Psoas muscle (tissue), 8 donors: ENCODE results near the gene CYTH4. TPM values are rescaled to one million over a fixed set of nuclear protein-coding genes. Genes with fewer than 3 reads are reported as not detected.

ENCODE experiments used
- ATAC-seq, 4 donors: fragments of 200-7000 bp; cut with Tn5 transposase; one replicate each; pipeline ENCODE4 v1.9.1; 2020; ENCODE audit warnings: moderate library complexity in 3 of 4, mild to moderate bottlenecking in 2 of 4
- DNase-seq, 2 donors: peaks; one replicate each; pipeline ENCODE4 v3.0.0-alpha.2; 2020
- H3K27ac ChIP-seq: fragments of 200-600 bp; one replicate; pipeline ENCODE4 v1.8.0; 2022
- H3K27me3 ChIP-seq, 3 donors: fragments of 200-600 bp in 1 of 3; one replicate each; pipeline versions ENCODE4 v1.6.1 to v1.8.0; 2013 to 2022; ENCODE audit warnings: low read length in 2 of 3, mild to moderate bottlenecking in 2 of 3, moderate library complexity in 1 of 3; ENCODE audit not compliant: insufficient read depth in 3 of 3
- H3K36me3 ChIP-seq, 2 donors: fragments of 200-600 bp in 1 of 2; one replicate each; pipeline versions ENCODE4 v1.6.1 to v1.8.0; 2013 to 2022; ENCODE audit warnings: low read depth in 1 of 2, mild to moderate bottlenecking in 1 of 2, moderate library complexity in 1 of 2; ENCODE audit not compliant: insufficient read depth in 1 of 2
- H3K4me1 ChIP-seq: fragments of 200-600 bp; one replicate; pipeline ENCODE4 v1.8.0; 2022
- H3K4me3 ChIP-seq: fragments of 200-600 bp; one replicate; pipeline ENCODE4 v1.8.0; 2022; ENCODE audit warnings: mild to moderate bottlenecking
- H3K9me3 ChIP-seq: fragments of 200-600 bp; one replicate; pipeline ENCODE4 v1.8.0; 2022
- CTCF ChIP-seq: fragments of 200-600 bp; IDR thresholded peaks from one replicate; pipeline ENCODE4 v1.8.0; 2022; ENCODE audit warnings: antibody characterized with exemption
- WGBS, 3 donors: extraction: QIAGEN DNeasy Blood & Tissue Kit; methylation state at CpG; one replicate each; pipeline versions ENCODE4 v1.1.6 to v1.1.7; 2013; 5-methylcytosine and 5-hydroxymethylcytosine counted together
- intact Hi-C, 2 donors: fragments of 100-400 bp; cut with DNase I; formaldehyde crosslinking; loops; one replicate each; pipeline versions ENCODE4 v1.11.0 to v1.14.2; 2022
- polyA plus RNA-seq, 3 donors: library from polyadenylated mRNA; stranded (reverse); fragments of 200-250 nt; gene quantifications; one replicate each; pipeline ENCODE4 v1.2.3, GENCODE V29; 2013
- total RNA-seq, 4 donors: library from RNA; stranded (reverse); fragmentation: NEBNext Ultra II Directional in 2 of 4; extraction: Animal tissue kit (Norgen Biotek cat#: 25700) in 2 of 4; gene quantifications; one replicate each; pipeline versions ENCODE4 v1.2.1 to v1.2.4, GENCODE V29; 2021 to 2023
- donor health status: healthy with polysubstance abuse.
- donor health status: DM: no; HTN: no; CAD: no; lungs with moderate emphysema.
- donor health status: Bipolar disorder and iron deficiency.
- donor health status: healthy.
- donor health status: DM: yes; HTN: yes; CAD: no.
- donor health status: DM: no; HTN: no; CAD: no.
- donor health status: DM: no; HTN: no; CAD: no.
- donor health status: DM: yes; HTN: yes; CAD: no.

The CYTH4 gene
- total and polyA plus RNA-seq, 7 donors = 0.63 to 8.5 (median 3.0) TPM

GRCh38 chr22:37235897-37236607, 46.3 kb upstream of the CYTH4 start:
- no peak overlapping the region for H3K27ac ChIP-seq
- no peaks in the 10 kb centered on the region for H3K36me3 ChIP-seq
- no peaks in the 10 kb centered on the region for H3K4me1 ChIP-seq
- H3K4me3 ChIP-seq = no peak overlapping the region
- no peaks in the 10 kb centered on the region for H3K9me3 ChIP-seq
- WGBS, 3 donors = 78 to 90% (median 89%) methylated on average over 3 of the region's 3 CpGs
- ATAC-seq (no peak), DNase-seq (peak in 1 of 2 donors; percentile 6)
- intact Hi-C loops = no loop called here
- peaks cover 0 to 62% (median 24%) of the 10 kb centered on the region in 3 donors for H3K27me3 ChIP-seq
- no peak for TF ChIP-seq CTCF

DNA sequence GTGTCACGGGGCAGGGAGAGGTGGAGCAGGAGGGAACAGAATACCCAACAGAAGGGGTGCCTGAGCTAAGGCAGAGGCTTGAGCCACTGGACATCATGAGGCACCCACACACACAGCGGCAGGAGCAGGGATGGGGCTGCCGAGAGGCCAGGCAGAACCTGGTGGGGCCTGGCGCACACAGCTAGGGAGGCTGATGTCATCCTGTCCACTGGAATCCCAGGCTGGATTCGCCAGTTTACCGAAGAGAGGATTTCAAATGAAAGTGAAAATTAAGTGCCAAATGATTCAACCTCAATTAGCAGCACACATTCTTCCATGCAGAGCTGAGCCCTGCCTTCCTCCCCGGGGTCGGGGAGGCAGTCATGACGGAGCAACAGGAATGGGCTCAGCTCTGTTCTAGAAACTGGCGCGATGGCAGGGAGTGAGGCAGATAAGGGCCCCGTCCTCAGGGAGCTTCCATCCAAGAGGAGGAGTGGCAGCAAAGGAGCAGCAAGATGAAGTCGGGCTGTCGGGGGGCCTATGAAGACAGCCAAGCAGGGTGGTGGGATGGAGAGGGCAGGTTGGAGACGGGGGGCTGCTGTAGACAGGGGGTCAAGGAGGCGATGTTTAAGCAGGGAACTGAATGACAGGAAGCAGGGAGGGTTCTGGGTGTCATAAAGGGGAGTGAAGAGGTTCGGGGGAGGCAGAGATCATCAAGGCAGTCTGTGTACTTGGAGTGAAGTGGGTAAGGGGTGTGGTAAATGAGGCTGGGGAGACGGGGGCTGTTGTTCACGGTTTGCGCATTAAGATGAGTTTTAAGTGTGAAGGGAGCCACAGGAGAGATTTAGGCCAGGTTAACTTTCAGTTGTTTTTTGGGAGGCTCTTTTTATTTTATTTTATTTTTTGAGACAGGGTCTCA, 44.7 kb upstream of the CYTH4 start:
- Histone ChIP-seq H3K4me1 (no peaks in the 10 kb centered on the region), H3K27me3 (peaks cover 0 to 66% (median 26%) of the 10 kb centered on the region in 3 donors), H3K4me3 (no peak overlapping the region), H3K27ac (no peak overlapping the region), H3K36me3 (no peaks in the 10 kb centered on the region), H3K9me3 (no peaks in the 10 kb centered on the region)
- DNase-seq (peak in 1 of 2 donors; percentile 12), ATAC-seq (no peak)
- no peak for TF ChIP-seq CTCF
- WGBS, 3 donors = 57 to 59% (median 59%) methylated on average over 20 of the region's 20 CpGs
- intact Hi-C loops = no loop called here

GRCh38 chr22:37239336-37240239, 42.7 kb upstream of the CYTH4 start:
- intact Hi-C loops = no loop called here
- DNase-seq = peak in 1 of 2 donors; percentile 18
- Histone ChIP-seq H3K27me3 (peaks cover 0 to 71% (median 29%) of the 10 kb centered on the region in 3 donors), H3K9me3 (no peaks in the 10 kb centered on the region), H3K4me1 (no peaks in the 10 kb centered on the region), H3K4me3 (no peak overlapping the region), H3K27ac (no peak overlapping the region), H3K36me3 (no peaks in the 10 kb centered on the region)
- TF ChIP-seq CTCF = no peak
- no peak for ATAC-seq
- 59 to 66% (median 59%) methylated on average over 9 to 10 of the region's 10 CpGs for WGBS, 3 donors

GRCh38 chr22:37240240-37240940, 41.9 kb upstream of the CYTH4 start:
- DNase-seq (peak in 1 of 2 donors; percentile 19), ATAC-seq (no peak)
- H3K9me3 ChIP-seq = no peaks in the 10 kb centered on the region
- no peak overlapping the region for H3K4me3 ChIP-seq
- H3K36me3 ChIP-seq = no peaks in the 10 kb centered on the region
- H3K4me1 ChIP-seq = no peaks in the 10 kb centered on the region
- WGBS, 3 donors = 65 to 73% (median 69%) methylated on average over 11 of the region's 11 CpGs
- intact Hi-C loops = no loop called here
- H3K27ac ChIP-seq = no peak overlapping the region
- H3K27me3 ChIP-seq = peaks cover 0 to 69% (median 30%) of the 10 kb centered on the region in 3 donors
- no peak for TF ChIP-seq CTCF
